ENCODE data around the gene CTBP2. TPM values are rescaled to one million over a fixed set of nuclear protein-coding genes. Genes with fewer than 3 reads are reported as not detected.

CTBP2 gene
- total and polyA plus RNA-seq, 2 donors from 2014 or later, result 33.1 to 111 TPM

GRCh38 chr10:125193306-125193877 is 33.0 kb upstream of the CTBP2 start:
- no peak for DNase-seq
- FAIRE-seq, result no peak
- H3K27ac ChIP-seq (ENCODE audit: low read depth in 2 of 2, low read length in 2 of 2), result no peak overlapping the region
- intact Hi-C loops (cut with DNase I), result no loop called here
- H3K4me1 ChIP-seq (ENCODE audit: control insufficient read depth in 2 of 3, insufficient read depth in 2 of 3, low read depth in 1 of 3, low read length in 3 of 3), result no peaks in the 10 kb centered on the region
- TF ChIP-seq CTCF (IDR thresholded peaks at IDR 0.05; ENCODE audit: borderline replicate concordance, extremely low read depth, insufficient read depth), result no peak
- no peak overlapping the region for H3K4me3 ChIP-seq (ENCODE audit: low read length in 3 of 3)
- no peaks in the 10 kb centered on the region for H3K9me3 ChIP-seq (ENCODE audit: control insufficient read depth in 2 of 3, insufficient read depth in 1 of 3, low read length in 3 of 3)
- H3K27me3 ChIP-seq (ENCODE audit: control insufficient read depth, insufficient read depth, low read length), result no peaks in the 10 kb centered on the region
- H3K9ac ChIP-seq (ENCODE audit: low read length in 3 of 3), result no peak overlapping the region
- H3K36me3 ChIP-seq (ENCODE audit: control insufficient read depth in 2 of 3, insufficient read depth in 3 of 3, low read length in 3 of 3), result no peaks in the 10 kb centered on the region

GRCh38 chr10:125192620-125193019 is 32.3 kb upstream of the CTBP2 start:
- H3K36me3 ChIP-seq (ENCODE audit: control insufficient read depth in 2 of 3, insufficient read depth in 3 of 3, low read length in 3 of 3), result no peaks in the 10 kb centered on the region
- FAIRE-seq (no peak), DNase-seq (peak in 1 of 5 donors; percentile 13)
- no peak overlapping the region for H3K27ac ChIP-seq (ENCODE audit: low read depth in 2 of 2, low read length in 2 of 2)
- H3K9ac ChIP-seq (ENCODE audit: low read length in 3 of 3), result no peak overlapping the region
- H3K9me3 ChIP-seq (ENCODE audit: control insufficient read depth in 2 of 3, insufficient read depth in 1 of 3, low read length in 3 of 3), result no peaks in the 10 kb centered on the region
- H3K27me3 ChIP-seq (ENCODE audit: control insufficient read depth, insufficient read depth, low read length), result no peaks in the 10 kb centered on the region
- no peak for TF ChIP-seq CTCF (IDR thresholded peaks at IDR 0.05; ENCODE audit: borderline replicate concordance, extremely low read depth, insufficient read depth)
- H3K4me1 ChIP-seq (ENCODE audit: control insufficient read depth in 2 of 3, insufficient read depth in 2 of 3, low read depth in 1 of 3, low read length in 3 of 3), result no peaks in the 10 kb centered on the region
- no peak overlapping the region for H3K4me3 ChIP-seq (ENCODE audit: low read length in 3 of 3)
- intact Hi-C loops (cut with DNase I), result no loop called here

GRCh38 chr10:125192005-125192404 is 31.6 kb upstream of the CTBP2 start:
- no peak for DNase-seq

More at GRCh38 chr10:125192005-125192404, 31.6 kb upstream of the CTBP2 start:
- no peak for TF ChIP-seq CTCF (IDR thresholded peaks at IDR 0.05; ENCODE audit: borderline replicate concordance, extremely low read depth, insufficient read depth)
- FAIRE-seq, result no peak
- Histone ChIP-seq H3K9me3 (ENCODE audit: control insufficient read depth in 2 of 3, insufficient read depth in 1 of 3, low read length in 3 of 3) (no peaks in the 10 kb centered on the region), H3K27me3 (ENCODE audit: control insufficient read depth, insufficient read depth, low read length) (no peaks in the 10 kb centered on the region), H3K4me3 (ENCODE audit: low read length in 3 of 3) (no peak overlapping the region), H3K9ac (ENCODE audit: low read length in 3 of 3) (no peak overlapping the region), H3K27ac (ENCODE audit: low read depth in 2 of 2, low read length in 2 of 2) (no peak overlapping the region), H3K36me3 (ENCODE audit: control insufficient read depth in 2 of 3, insufficient read depth in 3 of 3, low read length in 3 of 3) (no peaks in the 10 kb centered on the region), H3K4me1 (ENCODE audit: control insufficient read depth in 2 of 3, insufficient read depth in 2 of 3, low read depth in 1 of 3, low read length in 3 of 3) (no peaks in the 10 kb centered on the region)
- intact Hi-C loops (cut with DNase I), result no loop called here

All from kidney (tissue), 14 donors.